Esophagus squamous epithelium (tissue), 4 donors: ENCODE results near the gene LGSN.

ENCODE experiments used
- CTCF ChIP-seq, 6 experiments: fragments of 450-650 bp in 4 of 6; fragments of 200-600 bp in 2 of 6; sonication (generic) in 2 of 6; IDR thresholded peaks; one replicate each; pipeline ENCODE4 v1.5.1; 2016 to 2019; ENCODE audit warnings: antibody characterized with exemption in 6 of 6, mild to moderate bottlenecking in 4 of 6, moderate library complexity in 4 of 6
- POLR2A ChIP-seq, 4 donors: fragments of 450-650 bp; IDR thresholded peaks; one replicate each; pipeline ENCODE4 v1.6.1; 2017; ENCODE audit warnings: antibody characterized with exemption in 4 of 4, mild to moderate bottlenecking in 4 of 4, moderate library complexity in 3 of 4

- no peak for TF ChIP-seq POLR2A (IDR thresholded peaks at IDR 0.05)
- no peak for TF ChIP-seq CTCF (IDR thresholded peaks at IDR 0.05)
Observed at GRCh38 chr6:63275953-63276352, 43.8 kb downstream of the LGSN start.
